HPDE6-E6E7 (cell line): ENCODE measurements around the gene PPCDC.

Experiments used
- DNase-seq: peaks from one replicate; pipeline ENCODE4 v3.0.0; 2011; ENCODE audit warnings: missing footprints; ENCODE audit errors: extremely low spot score

PPCDC gene

DNA sequence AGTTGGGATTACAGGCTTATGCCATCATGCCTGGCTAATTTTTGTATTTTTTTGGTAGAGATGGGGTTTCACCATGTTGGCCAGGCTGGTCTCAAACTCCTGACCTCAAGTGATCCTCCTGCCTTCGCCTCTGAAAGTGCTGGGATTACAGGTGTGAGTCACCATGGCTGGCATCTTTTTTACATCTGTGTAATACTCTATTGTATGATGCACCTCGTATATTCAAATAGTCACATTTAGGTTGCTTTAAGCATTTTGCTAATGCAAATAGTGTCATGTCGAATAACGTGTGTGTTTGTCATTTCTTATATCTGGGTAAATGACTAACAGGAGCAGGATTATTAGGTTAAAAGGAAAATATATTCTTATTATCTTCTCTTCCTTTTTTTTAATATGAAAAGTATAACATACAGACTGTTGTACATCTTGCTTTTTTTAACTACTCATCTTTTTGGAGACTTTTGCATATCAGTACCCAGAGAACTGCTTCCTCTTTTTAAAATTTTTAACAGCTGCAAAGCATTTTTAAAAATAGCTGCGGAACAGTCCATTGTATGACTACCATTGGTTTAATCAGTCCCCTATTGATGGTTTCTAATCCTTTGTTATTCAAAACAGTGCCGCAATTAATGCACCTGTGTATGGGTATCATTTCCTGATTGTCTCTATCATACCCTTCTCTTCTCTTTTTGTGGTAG, 14.6 kb upstream of the PPCDC start:
- DNase-seq = no peak

DNA sequence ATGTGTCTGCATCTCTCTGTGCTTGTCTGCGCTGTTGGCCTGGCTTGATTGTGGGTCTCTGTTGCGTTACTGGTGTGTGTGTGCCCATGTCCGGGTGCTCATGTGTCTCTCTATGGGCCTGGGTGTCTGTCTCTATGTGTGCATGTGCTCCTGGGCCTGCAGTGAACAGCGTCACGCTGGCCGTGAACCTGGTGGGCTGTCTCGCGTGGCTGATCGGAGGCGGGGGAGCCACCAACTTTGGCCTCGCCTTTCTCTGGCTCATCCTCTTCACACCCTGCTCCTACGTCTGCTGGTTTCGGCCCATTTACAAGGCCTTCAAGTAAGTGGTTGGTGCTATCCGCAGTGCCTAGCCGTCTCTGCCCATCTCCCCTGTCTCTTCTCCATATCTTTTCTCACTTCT, 7.0 kb upstream of the PPCDC start:
- no peak for DNase-seq

DNA sequence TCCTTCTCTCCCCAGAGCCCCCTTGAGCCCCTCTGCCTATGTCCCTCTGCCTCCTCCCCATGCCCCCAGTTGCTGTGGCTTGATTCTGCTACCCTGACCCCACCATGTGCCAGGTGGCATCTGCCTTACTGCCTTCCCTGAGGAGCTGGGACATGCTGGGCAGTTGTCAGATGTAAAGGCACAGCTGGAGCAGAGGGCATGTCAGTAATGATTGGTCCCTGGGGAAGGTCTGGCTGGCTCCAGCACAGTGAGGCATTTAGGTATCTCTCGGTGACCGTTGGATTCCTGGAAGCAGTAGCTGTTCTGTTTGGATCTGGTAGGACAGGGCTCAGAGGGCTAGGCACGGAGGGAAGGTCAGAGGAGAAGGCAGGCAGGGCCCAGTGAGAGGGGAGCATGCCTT, 3.5 kb upstream of the PPCDC start:
- no peak for DNase-seq

DNA sequence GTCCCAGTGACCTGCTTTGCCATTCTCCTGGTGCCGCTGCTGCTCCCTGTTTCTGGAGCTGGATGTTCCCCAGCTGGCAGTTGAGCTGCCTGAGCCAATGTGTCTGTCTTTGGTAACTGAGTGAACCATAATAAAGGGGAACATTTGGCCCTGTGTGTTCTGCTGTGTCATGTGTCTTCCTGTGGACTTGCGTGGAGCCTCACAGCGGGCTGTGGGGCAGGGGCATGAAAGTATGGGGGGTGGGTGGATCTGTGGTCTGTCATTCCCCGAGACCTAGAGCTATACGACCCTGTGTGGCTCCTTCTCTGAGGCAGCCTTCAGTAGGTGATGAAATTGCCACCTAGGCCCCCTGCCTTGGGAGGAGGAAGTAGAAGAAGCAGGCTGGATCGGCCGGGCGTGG, 2.0 kb upstream of the PPCDC start:
- no peak for DNase-seq

DNA sequence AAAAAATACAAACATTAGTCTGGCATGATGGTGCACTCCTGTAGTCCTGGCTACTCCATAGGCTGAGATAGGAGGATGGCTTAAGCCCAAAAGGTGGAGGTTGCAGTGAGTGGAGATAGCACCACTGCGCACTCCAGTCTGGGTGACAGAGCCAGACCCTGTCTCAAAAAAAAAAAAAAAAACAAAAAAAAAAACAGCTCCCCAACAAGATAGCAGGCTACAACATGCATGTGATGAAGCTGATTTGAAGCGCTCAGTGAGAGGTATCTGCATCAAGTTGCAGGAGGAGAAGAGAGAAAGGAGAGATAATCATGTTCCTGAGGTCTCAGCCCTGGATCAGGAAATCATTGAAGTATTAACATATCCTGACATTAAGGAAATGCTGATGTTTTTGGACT, 608 bp upstream of the PPCDC start:
- no peak for DNase-seq

DNA sequence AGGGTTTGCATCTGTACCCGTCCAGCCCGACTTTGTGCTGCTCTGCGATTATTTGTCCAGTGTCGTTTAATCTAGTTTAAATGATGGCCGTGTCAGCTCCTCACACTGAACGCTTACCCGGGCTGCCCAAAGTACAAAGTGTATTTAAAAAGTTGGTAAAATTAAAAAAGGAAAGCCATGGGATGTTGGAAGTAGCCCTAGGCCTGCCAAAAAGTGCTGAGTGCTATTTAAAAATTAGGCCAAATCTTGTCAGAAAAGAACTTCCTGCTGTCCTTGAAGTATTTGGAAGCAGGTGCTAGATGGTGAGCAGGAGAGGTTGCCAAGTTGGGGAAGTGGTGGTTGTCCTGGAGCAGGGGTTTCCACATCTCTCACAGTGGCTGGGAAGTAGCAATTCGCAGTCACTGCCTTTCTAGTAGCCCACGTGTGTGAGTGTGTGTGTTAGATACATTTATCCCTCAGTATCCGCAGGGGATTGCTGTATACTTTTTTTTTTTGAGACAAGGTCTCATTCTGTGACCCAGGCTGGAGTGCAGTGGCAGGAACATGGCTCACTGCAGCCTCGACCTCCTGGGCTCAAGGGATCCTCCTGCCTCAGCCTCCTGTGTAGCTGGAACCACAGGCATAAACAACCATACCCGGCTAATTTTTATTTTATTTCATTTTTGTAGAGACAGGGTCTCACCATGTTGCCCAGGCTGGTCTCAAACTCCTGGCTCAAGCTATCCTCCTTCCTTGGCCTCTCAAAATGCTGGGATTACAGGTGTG, 664 bp downstream of the PPCDC start:
- no peak for DNase-seq

DNA sequence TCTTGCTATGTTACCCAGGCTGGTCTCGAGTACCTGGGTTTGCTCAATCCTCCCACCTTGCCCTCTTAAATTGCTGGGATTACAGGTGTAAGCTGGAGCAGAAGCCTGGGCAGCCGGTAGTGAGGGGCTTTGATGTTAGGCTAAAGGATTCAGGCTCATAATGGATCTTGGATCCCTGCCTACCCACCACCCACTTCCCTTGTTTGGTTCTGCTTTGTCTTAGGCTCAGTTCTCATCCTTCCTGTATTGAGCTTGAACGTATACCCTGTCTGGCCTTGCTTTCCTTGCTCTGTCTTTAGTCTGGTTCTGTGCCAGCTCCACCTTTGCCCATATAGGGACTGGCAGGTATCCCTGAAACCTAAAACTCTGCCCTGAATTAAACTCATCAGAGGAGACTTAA, 1.7 kb downstream of the PPCDC start:
- no peak for DNase-seq

DNA sequence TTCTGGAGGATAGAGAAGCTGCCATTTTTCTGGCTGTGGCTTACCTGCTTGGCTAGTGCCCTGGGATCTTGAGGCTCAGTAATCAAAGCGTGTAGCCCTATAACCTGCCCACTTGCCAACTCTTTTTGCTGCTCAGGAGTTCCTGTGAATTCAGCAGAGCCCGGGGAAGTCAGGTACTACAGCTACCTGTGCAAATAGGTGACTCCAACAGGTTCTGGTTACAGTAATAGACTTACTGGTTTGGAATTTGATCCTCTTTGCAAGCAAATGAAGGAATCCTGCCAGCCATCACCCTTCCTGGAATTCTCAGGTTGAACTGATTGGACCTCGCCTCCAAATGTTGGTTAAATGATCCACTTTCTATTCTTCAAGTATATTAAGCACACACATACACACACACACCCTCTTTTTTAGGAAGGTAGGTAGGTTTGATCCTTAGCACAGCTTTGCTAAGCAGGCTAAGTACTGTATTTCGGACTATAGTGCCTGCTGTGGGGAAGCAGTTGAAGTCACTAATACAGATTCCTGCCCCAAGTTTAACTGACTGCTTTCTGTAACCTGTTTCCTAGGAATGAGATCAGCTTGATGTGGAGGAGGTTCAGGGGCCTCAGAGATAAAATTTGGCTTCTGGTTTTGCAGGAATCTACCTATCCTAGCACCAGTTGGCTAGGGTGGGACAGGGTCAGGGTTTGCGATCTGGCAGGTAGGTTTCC, 2.3 kb downstream of the PPCDC start:
- no peak for DNase-seq

DNA sequence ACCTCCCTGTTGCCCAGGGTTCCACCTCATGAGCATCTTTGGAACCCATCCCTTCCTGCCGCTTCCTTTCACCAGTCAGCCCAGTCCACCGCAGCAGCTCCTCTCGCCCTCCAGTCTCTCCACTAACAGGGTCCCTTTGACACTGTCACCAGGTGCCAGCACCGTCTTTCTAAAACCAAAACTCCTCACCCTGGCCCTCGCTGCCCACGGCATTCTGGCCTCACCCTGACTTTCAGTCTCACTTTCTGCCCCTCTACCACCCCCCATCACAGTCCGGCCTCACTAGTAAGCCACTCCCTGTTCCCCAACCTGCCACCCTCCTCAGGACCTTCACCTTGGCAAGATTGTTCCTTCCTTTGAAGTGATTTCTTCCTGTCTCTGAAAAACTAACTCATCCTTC, 4.2 kb downstream of the PPCDC start:
- no peak for DNase-seq

DNA sequence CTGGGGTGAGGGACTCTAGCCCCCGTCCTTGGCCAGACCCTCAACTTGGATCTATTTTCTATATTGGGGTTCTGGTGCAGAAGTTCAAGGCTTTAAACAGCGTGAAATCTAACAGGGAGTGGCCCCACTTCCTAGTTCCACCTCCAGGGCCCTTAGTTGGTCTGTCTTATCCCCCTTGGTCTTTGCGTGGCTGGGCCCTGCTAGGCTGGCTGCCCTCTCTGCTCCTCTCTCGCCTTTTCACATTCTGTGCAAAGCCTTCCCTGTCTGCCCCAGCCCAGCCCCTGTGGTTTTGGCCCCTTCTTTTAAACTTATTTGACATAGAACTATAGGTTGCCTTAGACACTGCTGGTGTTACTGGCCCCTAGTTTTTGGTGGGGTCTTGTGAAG, 5.6 kb downstream of the PPCDC start:
- DNase-seq = no peak

DNA sequence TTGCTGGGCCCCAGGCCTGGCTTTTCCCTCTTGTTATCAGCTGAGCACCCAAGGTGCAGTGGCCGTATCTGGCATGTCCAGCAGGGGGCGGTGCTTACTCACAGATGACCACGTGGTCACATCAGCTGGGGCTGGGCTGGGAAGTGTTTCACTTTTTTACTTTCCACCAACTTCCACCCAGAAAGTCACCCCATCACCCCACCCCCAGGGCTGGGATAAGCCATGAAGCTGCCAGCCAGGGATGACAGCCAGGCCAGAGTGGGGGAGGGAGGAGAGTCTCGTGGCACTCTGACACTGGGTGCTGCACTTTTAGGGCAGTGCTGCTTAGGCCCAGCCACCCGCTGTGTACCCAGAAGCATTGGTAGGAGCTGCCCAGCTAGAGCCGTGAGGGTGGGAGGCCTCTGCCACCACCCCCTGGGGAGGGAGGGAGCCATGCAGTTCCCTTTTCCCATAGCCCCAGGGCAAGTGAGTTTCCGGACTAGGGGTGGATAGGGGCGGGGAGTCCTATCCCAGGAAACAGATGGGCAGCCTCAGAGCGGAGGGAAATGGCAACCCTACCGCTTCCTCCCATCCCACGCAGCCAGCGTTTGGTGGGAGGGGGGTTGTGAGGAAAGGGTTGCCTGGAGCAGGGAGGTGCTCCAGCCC, 6.1 kb downstream of the PPCDC start:
- DNase-seq = peak; percentile 79

DNA sequence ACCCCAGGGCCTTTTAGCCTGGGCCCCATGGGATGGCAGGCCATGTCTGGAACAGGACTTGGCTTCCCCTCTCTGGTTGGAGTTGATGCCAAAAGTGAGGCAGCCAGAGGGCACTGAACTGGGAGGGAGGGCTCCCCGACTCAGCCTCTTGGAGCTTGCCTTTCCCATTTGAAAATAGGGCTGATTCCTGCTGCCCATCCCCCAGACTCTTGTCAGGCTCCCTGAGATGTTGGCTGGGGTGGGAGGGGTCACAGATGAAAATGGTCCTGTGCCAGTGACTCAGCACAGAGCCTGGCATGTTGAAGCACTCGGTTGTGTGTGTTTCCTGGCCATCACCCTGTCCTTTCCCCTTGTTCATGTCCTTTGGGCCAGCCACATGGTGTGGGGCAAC, 6.6 kb downstream of the PPCDC start:
- no peak for DNase-seq

DNA sequence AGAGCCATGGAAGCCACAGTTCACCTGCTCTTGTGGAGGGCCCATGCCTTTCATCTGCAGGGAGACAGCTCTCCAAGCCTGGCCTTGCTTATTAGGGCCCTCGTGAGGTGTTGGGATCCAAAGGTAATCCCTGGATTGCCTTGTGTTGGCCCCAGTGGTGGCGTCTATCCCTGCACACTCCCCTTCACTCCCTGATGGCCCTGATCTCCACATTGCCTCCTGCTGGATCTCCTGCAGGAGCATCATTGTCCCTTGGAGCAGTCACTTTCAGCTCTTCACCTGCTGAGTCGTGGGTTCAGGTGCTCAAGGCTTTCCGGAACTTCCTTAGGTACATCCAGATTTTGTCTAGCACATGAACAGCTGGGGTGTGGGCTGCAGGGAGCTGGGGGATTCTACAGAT, 7.0 kb downstream of the PPCDC start:
- DNase-seq = no peak

DNA sequence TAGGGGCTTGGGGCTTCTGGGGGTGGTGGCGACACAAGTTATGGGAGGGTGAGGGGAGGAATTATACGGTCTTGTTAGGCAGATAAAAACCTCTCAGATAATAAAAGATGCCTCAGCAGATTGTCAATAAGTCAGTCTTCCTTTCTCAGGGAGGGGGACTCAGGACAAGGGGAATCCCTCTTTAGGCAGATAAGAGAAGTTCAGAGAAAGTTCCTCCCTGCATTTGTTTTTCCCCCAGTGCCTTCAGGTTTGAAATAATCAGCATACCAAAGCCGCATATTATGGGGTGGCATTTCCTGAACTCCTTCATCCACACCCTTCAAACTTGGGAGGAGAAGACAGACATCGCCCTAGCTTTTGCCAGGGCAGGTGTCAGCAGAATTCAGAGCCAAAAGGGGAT, 8.5 kb downstream of the PPCDC start:
- DNase-seq = no peak

DNA sequence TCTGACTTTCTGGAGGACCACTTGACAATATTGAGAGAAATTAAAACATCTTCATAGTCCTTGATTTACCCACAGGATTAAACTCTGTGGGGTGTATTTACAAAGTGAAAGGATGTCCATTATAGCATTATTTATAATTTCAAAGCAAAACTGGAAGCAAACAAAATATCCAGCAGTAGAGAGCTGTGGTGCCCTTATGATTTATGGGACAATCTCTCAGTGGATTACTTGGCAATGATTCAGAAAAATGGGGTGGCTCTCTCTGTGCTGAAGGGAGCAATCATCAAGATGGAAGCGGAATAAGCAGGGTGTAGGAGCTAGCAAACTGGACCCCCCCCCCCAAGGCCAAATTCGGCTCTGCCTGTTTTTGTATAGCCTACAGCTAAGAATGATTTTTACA, 9.0 kb downstream of the PPCDC start:
- no peak for DNase-seq

DNA sequence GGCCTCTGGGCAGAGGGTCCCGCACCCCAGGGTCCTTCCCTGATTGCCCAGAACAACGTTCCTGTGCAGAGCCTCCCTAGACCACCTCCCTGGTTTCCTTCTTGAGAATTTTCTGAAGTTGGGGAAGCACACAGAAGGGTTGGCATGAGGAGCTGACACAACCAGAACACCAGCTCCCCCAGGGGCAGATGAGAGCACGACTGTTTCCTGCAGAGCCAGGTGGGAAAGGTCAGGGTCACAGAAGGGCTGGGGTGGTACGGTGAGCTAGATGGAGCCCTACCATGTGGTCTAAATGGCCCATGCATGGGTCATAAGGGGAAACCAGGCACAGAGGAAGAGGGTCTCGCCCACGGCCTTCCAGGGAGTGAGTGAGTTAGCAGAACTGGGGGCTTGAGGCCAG, 10.4 kb downstream of the PPCDC start:
- no peak for DNase-seq

DNA sequence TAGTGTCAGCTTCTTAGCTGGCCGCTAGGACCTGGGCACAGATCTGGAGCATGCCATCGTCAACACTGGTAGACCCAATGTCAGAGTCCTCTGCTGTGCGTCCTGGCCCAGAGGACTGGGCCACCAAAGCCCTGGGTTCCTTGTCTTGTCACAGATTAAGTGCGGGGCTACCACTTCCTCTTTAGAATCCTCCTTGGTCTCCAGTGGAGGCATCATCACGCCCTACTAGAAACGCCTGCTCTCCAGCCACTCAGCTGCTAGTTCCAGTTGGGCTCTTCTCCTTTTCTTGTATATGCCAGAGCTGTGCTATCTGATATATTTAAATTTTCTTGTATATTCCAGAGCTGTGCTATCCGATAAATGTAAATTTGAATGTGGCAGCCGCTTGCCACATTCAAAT, 11.2 kb downstream of the PPCDC start:
- no peak for DNase-seq

DNA sequence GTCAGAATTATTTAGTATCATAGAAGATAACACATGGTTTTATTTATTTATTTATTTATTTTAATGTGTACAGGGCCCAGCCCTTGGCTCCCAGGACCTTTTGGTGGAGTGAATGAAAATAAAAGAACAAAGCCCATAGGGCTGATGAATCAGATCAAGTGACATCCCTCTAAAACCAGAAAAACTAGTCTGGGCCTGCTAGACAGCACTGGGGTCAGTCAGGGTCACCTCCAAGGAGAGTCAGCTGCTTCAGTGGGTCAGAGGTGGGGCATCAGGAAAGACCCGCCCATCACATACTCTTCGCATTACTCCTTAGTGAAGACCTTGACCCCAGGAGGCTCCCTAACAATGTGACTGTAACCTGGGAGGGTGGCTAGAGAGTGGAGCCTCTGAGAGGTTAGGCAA, 12.8 kb downstream of the PPCDC start:
- peak; percentile 89 for DNase-seq

DNA sequence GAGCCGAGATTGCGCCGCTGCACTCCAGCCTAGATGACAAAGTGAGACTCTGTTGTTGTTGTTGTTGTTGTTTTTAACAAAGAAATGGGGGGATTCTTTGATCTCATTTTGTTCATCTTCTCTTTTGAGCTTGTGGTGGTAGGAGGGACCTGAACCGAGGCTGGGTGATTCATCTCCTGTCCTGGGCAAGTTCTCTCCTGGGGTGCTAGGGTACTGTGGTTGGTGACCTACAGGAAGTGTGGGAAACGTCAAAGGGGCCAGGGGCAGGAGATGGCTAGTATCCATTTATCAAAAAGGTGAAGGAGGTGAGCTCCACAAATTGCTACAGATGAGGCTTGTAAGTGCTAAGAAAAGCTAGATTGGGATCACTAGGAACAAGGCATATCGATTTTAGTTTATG, 14.3 kb downstream of the PPCDC start:
- DNase-seq = no peak

DNA sequence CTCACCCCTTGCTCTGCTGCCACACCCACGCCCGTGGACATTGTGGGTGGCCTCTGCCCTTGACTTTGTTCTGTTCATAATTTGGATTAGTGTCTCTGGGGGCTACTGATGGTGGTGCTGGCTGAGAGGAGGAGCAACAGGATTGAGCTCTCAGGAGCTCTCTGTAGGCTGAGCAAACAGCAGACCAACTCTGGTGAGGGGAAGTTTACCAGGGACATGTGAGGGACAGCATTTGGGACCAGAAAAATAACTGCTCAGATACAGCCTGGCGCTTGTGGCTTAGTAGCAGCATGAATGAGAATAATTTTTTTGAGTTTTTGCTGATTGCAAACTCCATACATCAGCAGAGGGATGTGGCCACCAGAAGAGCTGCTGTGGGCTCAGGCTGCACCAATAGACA, 14.8 kb downstream of the PPCDC start:
- DNase-seq = no peak

DNA sequence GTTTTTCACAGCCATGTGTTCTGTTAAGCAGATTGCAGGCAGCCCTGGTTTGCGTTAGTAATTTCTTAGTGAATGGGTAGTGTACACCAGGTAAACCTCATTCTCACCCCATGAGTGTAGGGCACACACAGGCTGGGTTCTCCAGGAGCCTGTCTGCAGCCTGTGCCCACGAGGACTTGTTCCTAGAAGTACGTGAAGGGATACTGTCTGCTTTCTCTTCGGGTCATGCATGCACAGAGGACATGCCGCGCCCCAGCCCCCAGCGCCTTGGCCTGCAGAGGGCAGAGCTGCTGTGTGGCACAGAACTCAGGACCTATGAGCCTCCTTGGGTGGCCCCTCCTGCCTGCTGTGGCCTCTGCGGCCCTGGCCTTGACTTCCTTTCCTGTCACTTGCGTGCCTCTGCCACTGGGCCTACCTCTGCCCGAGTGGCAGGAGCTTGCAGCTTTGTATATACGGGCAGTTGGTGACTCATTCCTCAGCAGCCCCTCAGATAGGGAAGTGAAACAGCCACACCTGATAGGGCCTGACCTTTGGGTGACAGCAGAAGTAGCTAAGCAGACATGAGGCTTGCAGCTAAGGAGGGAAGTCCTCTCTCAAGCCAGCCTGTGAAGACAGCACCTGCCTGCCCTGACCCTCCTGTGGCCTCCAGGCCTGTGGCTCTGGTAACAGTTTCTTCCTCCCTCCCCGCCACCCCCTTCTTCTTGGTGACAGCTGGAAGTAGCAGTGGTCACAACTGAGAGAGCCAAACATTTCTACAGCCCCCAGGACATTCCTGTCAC, 19.5 kb downstream of the PPCDC start:
- no peak for DNase-seq
